ENCODE data around the gene PATL1. TPM values are rescaled to one million over a fixed set of nuclear protein-coding genes. Genes with fewer than 3 reads are reported as not detected.
A peak's percentile ranks its signal among the peaks of the same experiment; 100 is the strongest.

PATL1 gene
- total and polyA plus RNA-seq, 8 donors: 27.8 to 45.0 (median 41.0) TPM

DNA sequence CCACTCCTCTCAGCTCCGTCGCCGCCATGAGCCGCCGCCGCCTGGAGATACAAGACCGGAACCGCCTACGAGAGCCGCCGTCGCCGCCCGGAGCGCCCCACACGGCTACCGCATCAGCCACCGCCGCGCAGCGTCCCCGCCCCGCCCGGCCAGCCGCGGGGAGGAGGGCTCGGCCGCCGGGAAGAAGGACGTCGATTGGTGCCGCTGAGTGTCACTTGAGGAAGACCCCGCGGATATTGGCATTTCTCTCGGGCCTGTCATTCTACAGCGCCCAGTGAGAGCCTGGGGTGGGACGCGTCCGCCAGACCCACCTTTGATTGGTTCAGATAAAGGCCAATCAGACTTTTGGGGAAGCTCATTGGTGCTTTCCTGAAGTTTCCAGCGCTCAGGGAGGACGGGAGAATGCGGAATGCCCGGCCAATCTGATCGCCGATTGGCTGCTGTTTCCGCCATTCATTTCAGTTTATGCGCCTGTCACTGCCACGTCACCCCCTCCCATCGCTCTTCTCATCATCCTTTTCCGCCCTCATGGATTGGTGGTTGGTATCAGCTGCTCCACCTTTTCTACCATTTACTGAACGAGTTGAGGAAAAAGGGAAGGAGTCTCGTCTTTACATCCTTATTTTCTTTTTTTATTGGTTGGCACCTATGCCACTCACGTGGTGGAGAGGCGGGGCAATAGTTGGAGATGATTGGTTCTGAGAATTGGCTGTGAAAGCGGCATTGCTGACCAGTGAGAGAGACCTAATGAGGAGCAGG lies 53.0 kb downstream of the PATL1 start, which contains the start of gene OSBP:
Gene OSBP (minus strand): TSS at position 138 of the 759 bp plus-strand sequence. CDS start 110 bp downstream, at position 28.
- no peaks in the 10 kb centered on the region for H3K27me3 ChIP-seq
- TF ChIP-seq, protein P1, sequence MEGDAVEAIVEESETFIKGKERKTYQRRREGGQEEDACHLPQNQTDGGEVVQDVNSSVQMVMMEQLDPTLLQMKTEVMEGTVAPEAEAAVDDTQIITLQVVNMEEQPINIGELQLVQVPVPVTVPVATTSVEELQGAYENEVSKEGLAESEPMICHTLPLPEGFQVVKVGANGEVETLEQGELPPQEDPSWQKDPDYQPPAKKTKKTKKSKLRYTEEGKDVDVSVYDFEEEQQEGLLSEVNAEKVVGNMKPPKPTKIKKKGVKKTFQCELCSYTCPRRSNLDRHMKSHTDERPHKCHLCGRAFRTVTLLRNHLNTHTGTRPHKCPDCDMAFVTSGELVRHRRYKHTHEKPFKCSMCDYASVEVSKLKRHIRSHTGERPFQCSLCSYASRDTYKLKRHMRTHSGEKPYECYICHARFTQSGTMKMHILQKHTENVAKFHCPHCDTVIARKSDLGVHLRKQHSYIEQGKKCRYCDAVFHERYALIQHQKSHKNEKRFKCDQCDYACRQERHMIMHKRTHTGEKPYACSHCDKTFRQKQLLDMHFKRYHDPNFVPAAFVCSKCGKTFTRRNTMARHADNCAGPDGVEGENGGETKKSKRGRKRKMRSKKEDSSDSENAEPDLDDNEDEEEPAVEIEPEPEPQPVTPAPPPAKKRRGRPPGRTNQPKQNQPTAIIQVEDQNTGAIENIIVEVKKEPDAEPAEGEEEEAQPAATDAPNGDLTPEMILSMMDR (IDR thresholded peaks at IDR 0.05): no peak
- peak within 1 kb of the TSS; percentile 90 to 95 for H3K27ac ChIP-seq
- H3K4me1 ChIP-seq: peaks cover 23 to 46% of the 10 kb centered on the region in 2 donors
- H3K36me3 ChIP-seq: no peaks in the 10 kb centered on the region
- intact Hi-C loops (cut with DNase I): no loop called here
- ATAC-seq: peak; percentile 93
- DNase-seq: peak; percentile 98 to 100 (median 100)
- H3K9me3 ChIP-seq: no peaks in the 10 kb centered on the region
- H3K4me3 ChIP-seq: peak within 1 kb of the TSS; percentile 73 to 87

DNA sequence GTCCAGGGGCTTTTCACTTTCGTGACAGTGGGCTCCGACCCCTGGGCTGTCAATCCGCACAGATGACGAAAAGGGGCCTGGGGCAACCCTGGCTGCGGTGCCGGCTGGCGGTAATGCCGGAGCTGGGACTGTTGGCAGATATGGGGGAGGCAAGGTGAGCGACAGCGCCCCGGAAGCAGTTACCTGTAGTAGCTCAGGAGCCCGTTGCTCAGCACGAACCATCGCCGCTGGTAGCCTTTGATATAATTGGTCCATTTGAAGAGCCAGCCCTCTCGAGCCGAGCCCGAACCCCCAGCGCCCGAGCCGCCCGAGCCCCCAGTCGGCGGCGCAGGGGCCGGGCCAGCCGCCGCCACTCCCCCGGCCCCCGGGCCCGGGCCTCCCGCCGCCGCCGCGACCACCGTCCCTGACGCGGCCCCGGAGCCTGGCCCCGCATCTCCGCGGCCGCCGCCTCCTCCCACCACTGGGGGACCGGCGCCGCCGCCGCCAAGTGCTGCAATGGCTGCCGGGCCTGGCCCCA lies 53.7 kb downstream of the PATL1 start:
- Histone ChIP-seq H3K27me3 (no peaks in the 10 kb centered on the region), H3K9me3 (no peaks in the 10 kb centered on the region), H3K36me3 (peaks cover 0 to 5% of the 10 kb centered on the region in 2 donors), H3K4me3 (peak overlapping the region; percentile 73 to 87), H3K4me1 (peaks cover 23 to 46% of the 10 kb centered on the region in 2 donors), H3K27ac (peak overlapping the region; percentile 89 to 95)
- intact Hi-C loops (cut with DNase I): no loop called here
- TF ChIP-seq, protein P1 (IDR thresholded peaks at IDR 0.05): no peak
- DNase-seq (peak; percentile 23 to 88 (median 52)), ATAC-seq (no peak)

DNA sequence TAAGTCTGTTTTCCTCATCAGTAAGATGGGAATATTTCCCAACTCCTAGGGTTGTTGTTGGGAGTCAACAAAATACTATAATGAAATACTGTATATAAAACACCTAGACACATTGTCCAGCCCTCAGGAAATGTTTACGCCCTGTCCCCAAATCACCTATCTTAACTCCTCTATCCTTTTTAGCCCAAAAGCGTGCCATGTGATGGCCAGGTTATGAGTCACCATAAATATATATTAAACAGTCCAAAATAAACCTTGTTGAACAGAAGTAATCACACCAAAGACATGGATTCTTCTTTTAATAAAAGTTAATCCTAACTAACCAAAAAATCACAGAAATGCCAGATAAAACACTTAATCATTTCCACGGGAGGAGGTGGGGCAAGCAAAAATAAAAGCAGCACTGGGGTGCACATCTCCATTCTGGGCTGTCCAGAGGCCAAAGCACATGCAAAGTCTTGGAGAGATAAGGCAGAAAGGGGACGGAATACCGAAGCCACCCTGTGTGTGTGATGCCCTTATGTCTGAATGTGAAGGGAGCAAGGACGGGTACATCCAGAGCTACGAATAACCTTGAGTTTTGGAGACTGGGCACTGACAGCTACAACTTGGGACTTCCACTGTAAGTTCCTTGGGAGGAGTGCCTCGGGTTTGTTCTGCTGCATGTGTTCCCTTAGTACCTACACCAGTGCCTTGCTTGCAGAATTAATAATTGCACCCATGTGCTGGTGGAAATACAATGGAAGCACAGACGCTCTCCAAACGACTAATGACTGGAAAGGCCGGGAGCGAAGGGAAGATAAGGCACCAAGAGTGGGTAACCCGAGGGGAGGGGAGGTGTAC lies 54.3 kb downstream of the PATL1 start:
- intact Hi-C loops (cut with DNase I): no loop called here
- H3K9me3 ChIP-seq: no peaks in the 10 kb centered on the region
- ATAC-seq (no peak), DNase-seq (no peak)
- peak overlapping the region; percentile 89 to 95 for H3K27ac ChIP-seq
- TF ChIP-seq, protein P1 (IDR thresholded peaks at IDR 0.05): no peak
- H3K27me3 ChIP-seq: no peaks in the 10 kb centered on the region
- H3K4me1 ChIP-seq: peaks cover 23 to 46% of the 10 kb centered on the region in 2 donors
- peak overlapping the region; percentile 73 to 87 for H3K4me3 ChIP-seq
- H3K36me3 ChIP-seq: peaks cover 0 to 12% of the 10 kb centered on the region in 2 donors

DNA sequence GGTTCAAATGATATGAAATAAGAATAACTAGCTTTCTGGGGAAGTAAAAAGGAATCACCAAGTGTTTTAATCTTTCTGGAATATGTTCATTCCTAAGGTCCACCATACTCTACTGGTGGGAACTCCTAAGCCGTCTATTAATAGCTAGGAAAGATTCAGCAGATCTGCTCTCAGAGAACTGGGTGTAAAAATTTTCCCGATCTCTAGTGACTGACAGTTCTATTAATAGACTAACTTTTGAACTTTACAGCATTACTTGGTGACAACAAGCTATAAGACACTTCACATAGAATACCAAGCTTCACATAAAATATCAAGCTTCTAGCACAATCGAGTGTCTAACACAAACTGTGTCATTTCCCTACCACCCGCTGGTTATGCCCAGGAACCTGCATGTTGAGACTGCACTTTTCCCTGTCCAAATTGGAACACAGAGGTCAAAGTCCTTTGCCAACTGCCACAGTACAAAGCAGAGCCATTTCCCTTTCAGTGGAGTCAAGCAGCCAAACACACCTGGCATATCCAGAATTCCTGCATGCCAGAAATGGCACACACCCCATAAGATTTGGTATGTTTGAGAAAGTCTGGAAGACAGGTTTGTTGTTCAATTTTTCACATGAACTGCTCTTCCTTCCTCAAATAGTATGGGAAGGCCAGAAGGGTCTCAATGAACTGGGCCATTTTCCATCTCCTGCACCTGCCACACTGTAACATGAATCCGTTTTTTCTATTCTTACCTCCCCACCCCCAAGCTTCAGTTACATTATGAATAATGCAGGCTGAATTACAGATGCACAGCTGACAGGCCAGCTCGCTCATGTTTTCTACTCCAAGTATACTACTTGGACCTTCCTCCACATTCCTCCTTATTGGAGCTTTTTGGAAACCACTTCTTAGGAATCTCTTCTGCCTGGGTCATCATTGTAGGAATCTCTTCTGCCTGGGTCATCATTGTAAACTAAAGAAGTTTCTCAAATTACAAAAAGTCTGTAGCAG lies 57.0 kb downstream of the PATL1 start:
- Histone ChIP-seq H3K9me3 (no peaks in the 10 kb centered on the region), H3K36me3 (peaks cover 0 to 39% of the 10 kb centered on the region in 2 donors), H3K4me3 (no peak overlapping the region), H3K4me1 (peaks cover 23 to 44% of the 10 kb centered on the region in 2 donors), H3K27me3 (no peaks in the 10 kb centered on the region), H3K27ac (peak overlapping the region in 1 of 2 donors; percentile 0)
- ATAC-seq: no peak
- TF ChIP-seq, protein P1 (IDR thresholded peaks at IDR 0.05): no peak
- intact Hi-C loops (cut with DNase I): no loop called here
- no peak for DNase-seq
